ENCODE data around the gene ARF6. TPM values are rescaled to one million over a fixed set of nuclear protein-coding genes. Genes with fewer than 3 reads are reported as not detected.
A peak's percentile ranks its signal among the peaks of the same experiment; 100 is the strongest.

Gene ARF6
- total and polyA plus RNA-seq, 2 donors (not counting 1 experiment from before 2014, with no cell fraction given), result 54.7 to 67.4 TPM

GRCh38 chr14:49857427-49858003 is 35.4 kb upstream of the ARF6 start:
- Histone ChIP-seq H3K27me3 (ENCODE audit: control insufficient read depth, insufficient read depth, low read length) (no peaks in the 10 kb centered on the region), H3K27ac (ENCODE audit: insufficient read depth, low read length) (no peak overlapping the region), H3K4me2 (ENCODE audit: extremely low read depth, insufficient read depth, low read length) (no peak overlapping the region), H3K79me2 (ENCODE audit: control insufficient read depth, insufficient read depth, low read length) (peaks cover 1% of the 10 kb centered on the region), H3K36me3 (ENCODE audit: control insufficient read depth, insufficient read depth, low read length) (no peaks in the 10 kb centered on the region), H4K20me1 (ENCODE audit: control insufficient read depth, extremely low read depth, insufficient read depth, low read length) (no peaks in the 10 kb centered on the region), H2AFZ (ENCODE audit: low read length) (no peak overlapping the region), H3K9ac (ENCODE audit: insufficient read depth, low read length) (no peak overlapping the region), H3K9me3 (ENCODE audit: control insufficient read depth, insufficient read depth, low read depth, low read length) (no peaks in the 10 kb centered on the region), H3K4me1 (ENCODE audit: control insufficient read depth, extremely low read depth, insufficient read depth, low read length) (peaks cover 3% of the 10 kb centered on the region), H3K4me3 (replicated peaks in 1 of 4; ENCODE audit: control extremely low read depth in 1 of 4, insufficient read depth in 1 of 4, low read depth in 3 of 4, low read length in 4 of 4) (no peak overlapping the region)
- peak in 1 of 2 donors; percentile 32 for DNase-seq (ENCODE audit: low read depth in 2 of 2)
- TF ChIP-seq EZH2 (IDR thresholded peaks at IDR 0.05; ENCODE audit: low read length, missing control alignments), result no peak
- TF ChIP-seq, protein P1, sequence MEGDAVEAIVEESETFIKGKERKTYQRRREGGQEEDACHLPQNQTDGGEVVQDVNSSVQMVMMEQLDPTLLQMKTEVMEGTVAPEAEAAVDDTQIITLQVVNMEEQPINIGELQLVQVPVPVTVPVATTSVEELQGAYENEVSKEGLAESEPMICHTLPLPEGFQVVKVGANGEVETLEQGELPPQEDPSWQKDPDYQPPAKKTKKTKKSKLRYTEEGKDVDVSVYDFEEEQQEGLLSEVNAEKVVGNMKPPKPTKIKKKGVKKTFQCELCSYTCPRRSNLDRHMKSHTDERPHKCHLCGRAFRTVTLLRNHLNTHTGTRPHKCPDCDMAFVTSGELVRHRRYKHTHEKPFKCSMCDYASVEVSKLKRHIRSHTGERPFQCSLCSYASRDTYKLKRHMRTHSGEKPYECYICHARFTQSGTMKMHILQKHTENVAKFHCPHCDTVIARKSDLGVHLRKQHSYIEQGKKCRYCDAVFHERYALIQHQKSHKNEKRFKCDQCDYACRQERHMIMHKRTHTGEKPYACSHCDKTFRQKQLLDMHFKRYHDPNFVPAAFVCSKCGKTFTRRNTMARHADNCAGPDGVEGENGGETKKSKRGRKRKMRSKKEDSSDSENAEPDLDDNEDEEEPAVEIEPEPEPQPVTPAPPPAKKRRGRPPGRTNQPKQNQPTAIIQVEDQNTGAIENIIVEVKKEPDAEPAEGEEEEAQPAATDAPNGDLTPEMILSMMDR (conservative IDR thresholded peaks at IDR 0.05 in 1 of 2, IDR thresholded peaks at IDR 0.05 in 1 of 2; ENCODE audit: low read depth in 1 of 2, low read length in 2 of 2), result no peak

GRCh38 chr14:49858383-49858782 is 34.5 kb upstream of the ARF6 start:
- Histone ChIP-seq H2AFZ (ENCODE audit: low read length) (no peak overlapping the region), H4K20me1 (ENCODE audit: control insufficient read depth, extremely low read depth, insufficient read depth, low read length) (no peaks in the 10 kb centered on the region), H3K4me2 (ENCODE audit: extremely low read depth, insufficient read depth, low read length) (no peak overlapping the region), H3K4me1 (ENCODE audit: control insufficient read depth, extremely low read depth, insufficient read depth, low read length) (peaks cover 3% of the 10 kb centered on the region), H3K79me2 (ENCODE audit: control insufficient read depth, insufficient read depth, low read length) (no peaks in the 10 kb centered on the region), H3K9ac (ENCODE audit: insufficient read depth, low read length) (no peak overlapping the region), H3K4me3 (replicated peaks in 1 of 4; ENCODE audit: control extremely low read depth in 1 of 4, insufficient read depth in 1 of 4, low read depth in 3 of 4, low read length in 4 of 4) (no peak overlapping the region), H3K27ac (ENCODE audit: insufficient read depth, low read length) (no peak overlapping the region), H3K36me3 (ENCODE audit: control insufficient read depth, insufficient read depth, low read length) (no peaks in the 10 kb centered on the region), H3K9me3 (ENCODE audit: control insufficient read depth, insufficient read depth, low read depth, low read length) (no peaks in the 10 kb centered on the region), H3K27me3 (ENCODE audit: control insufficient read depth, insufficient read depth, low read length) (no peaks in the 10 kb centered on the region)
- no peak for DNase-seq (ENCODE audit: low read depth in 2 of 2)
- TF ChIP-seq, protein P1 (conservative IDR thresholded peaks at IDR 0.05 in 1 of 2, IDR thresholded peaks at IDR 0.05 in 1 of 2; ENCODE audit: low read depth in 1 of 2, low read length in 2 of 2), result no peak
- TF ChIP-seq EZH2 (IDR thresholded peaks at IDR 0.05; ENCODE audit: low read length, missing control alignments), result no peak

GRCh38 chr14:49860988-49861698 is 31.7 kb upstream of the ARF6 start:
- Histone ChIP-seq H3K9ac (ENCODE audit: insufficient read depth, low read length) (peak overlapping the region; percentile 87), H2AFZ (ENCODE audit: low read length) (peak overlapping the region; percentile 100), H3K4me1 (ENCODE audit: control insufficient read depth, extremely low read depth, insufficient read depth, low read length) (peaks cover 3% of the 10 kb centered on the region), H3K27me3 (ENCODE audit: control insufficient read depth, insufficient read depth, low read length) (no peaks in the 10 kb centered on the region), H4K20me1 (ENCODE audit: control insufficient read depth, extremely low read depth, insufficient read depth, low read length) (no peaks in the 10 kb centered on the region), H3K79me2 (ENCODE audit: control insufficient read depth, insufficient read depth, low read length) (no peaks in the 10 kb centered on the region), H3K4me2 (ENCODE audit: extremely low read depth, insufficient read depth, low read length) (peak overlapping the region; percentile 100), H3K9me3 (ENCODE audit: control insufficient read depth, insufficient read depth, low read depth, low read length) (no peaks in the 10 kb centered on the region), H3K4me3 (replicated peaks in 1 of 4; ENCODE audit: control extremely low read depth in 1 of 4, insufficient read depth in 1 of 4, low read depth in 3 of 4, low read length in 4 of 4) (peak overlapping the region; percentile 78 to 98 (median 92)), H3K36me3 (ENCODE audit: control insufficient read depth, insufficient read depth, low read length) (no peaks in the 10 kb centered on the region), H3K27ac (ENCODE audit: insufficient read depth, low read length) (peak overlapping the region; percentile 99)
- TF ChIP-seq, protein P1 (conservative IDR thresholded peaks at IDR 0.05 in 1 of 2, IDR thresholded peaks at IDR 0.05 in 1 of 2; ENCODE audit: low read depth in 1 of 2, low read length in 2 of 2), result no peak
- TF ChIP-seq EZH2 (IDR thresholded peaks at IDR 0.05; ENCODE audit: low read length, missing control alignments), result no peak
- no peak for DNase-seq (ENCODE audit: low read depth in 2 of 2)
